ENCODE measurements around the gene NKX6-2.

The NKX6-2 gene

DNA sequence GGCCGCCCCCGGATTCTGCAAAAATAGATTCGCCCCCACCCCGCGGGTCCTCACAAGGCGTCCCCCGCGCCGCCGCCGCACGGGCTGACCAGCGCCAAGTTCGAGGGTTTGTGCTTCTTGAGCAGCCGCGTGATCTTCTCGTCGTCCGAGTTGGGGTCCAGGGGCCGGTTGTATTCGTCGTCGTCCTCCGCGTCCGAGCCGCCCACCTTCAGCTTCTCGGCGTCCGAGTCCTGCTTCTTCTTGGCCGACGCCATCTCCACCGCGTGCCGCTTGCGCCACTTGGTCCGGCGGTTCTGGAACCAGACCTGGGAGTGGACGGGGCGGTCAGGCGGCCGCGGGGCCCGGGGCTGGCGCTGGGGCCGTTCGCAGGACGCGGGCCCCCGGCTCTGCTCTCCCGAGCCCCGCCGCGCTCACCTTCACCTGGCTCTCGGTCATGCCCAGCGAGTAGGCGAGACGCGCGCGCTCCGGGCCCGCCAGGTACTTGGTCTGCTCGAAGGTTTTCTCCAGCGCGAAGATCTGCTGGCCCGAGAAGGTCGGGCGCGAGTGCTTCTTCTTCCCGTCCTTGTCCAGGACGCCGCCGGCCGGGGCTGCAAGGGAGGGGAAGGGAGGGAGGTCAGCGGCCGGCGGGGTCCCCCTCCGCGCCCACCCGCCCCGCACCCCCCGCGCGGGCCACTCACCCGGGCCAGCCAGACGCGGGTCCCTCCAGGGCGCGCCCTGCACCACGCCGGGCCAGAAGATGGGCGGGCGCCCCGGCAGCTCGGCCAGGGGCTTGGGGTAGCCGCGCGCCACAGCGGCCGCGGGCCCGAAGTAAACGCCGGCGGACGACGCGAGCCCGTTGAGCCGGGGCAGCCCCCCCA, 853 bp downstream of the NKX6-2 start:
- Histone ChIP-seq H3K4me1 (ENCODE audit: control insufficient read depth, low read length) (no peaks in the 10 kb centered on the region), H3F3A (ENCODE audit: control insufficient read depth, insufficient read depth) (no peaks in the 10 kb centered on the region), H3K27ac (ENCODE audit: low read depth, low read length) (no peak overlapping the region), H3K4me2 (ENCODE audit: low read length) (no peak overlapping the region), H3K4me3 (ENCODE audit: low read length) (no peak overlapping the region), H3K36me3 (ENCODE audit: control insufficient read depth, low read length) (no peaks in the 10 kb centered on the region), H3K27me3 (ENCODE audit: control insufficient read depth, low read length) (no peaks in the 10 kb centered on the region), H3K79me2 (ENCODE audit: control insufficient read depth, low read length) (no peaks in the 10 kb centered on the region), H3K9me2 (replicated peaks; ENCODE audit: control insufficient read depth, low read length) (no peaks in the 10 kb centered on the region), H4K20me1 (ENCODE audit: control insufficient read depth, insufficient read depth, low read depth, low read length) (no peaks in the 10 kb centered on the region), H3K9me3 (ENCODE audit: control insufficient read depth, insufficient read depth, low read length) (peaks cover 21% of the 10 kb centered on the region; the same call in 1 of the 2 replicates)
- TF ChIP-seq EZH2phosphoT487 (IDR thresholded peaks at IDR 0.05; ENCODE audit: borderline replicate concordance, low read length) (no peak), CTCF (IDR thresholded peaks at IDR 0.05; ENCODE audit: low read depth, low read length, poor library complexity, severe bottlenecking) (no peak)

DNA sequence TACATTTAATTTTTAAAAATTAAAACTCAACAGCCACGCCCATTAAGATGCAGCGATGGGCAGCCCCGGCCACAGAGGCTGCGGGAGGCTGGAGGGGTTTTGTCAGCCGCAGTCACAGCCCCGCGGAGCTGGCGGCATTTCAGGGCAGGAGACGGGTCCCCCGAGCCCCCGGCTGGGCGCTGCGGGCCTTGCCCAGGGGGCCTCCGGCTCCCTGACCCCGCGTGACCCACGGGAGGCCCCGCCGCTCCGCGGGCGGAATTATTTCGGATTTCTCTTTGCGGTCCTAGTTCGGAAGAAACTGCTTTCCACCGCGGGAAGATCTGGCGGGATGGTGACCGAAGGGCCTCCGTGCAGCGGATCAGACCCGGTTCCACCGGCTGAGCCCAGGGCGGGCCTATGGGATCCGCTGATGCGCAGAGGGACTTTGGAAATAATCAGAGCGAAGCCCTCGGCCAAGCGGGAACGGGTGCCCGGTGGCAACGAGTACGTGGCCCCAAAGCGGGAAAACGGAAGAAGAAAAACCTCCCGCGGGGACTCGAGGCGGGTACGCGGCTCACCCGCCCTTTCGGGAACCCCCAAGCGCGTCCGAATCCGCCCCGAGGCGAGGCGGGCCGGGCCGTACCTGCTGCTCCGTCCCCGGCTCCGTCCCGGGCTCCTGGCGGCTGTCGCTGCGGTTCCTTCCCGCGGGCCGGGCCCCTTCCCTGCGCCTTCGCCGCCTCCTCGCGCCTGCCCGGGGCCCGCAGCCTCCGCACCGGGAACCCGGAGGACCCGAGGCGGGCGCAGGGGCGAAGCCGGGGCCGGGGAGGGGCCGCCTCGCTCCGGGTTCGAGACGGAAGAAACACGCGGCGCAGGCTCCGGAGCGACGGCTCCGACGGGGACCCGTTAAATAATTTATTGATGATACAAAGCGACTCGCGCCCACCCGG, 1.7 kb downstream of the NKX6-2 start:
- no peak overlapping the region for H3K4me2 ChIP-seq (ENCODE audit: low read length)
- no peaks in the 10 kb centered on the region for H3F3A ChIP-seq (ENCODE audit: control insufficient read depth, insufficient read depth)
- H3K27ac ChIP-seq (ENCODE audit: low read depth, low read length): no peak overlapping the region
- no peaks in the 10 kb centered on the region for H3K36me3 ChIP-seq (ENCODE audit: control insufficient read depth, low read length)
- TF ChIP-seq EZH2phosphoT487 (IDR thresholded peaks at IDR 0.05; ENCODE audit: borderline replicate concordance, low read length) (no peak), CTCF (IDR thresholded peaks at IDR 0.05; ENCODE audit: low read depth, low read length, poor library complexity, severe bottlenecking) (no peak)
- no peaks in the 10 kb centered on the region for H4K20me1 ChIP-seq (ENCODE audit: control insufficient read depth, insufficient read depth, low read depth, low read length)
- H3K4me3 ChIP-seq (ENCODE audit: low read length): no peak overlapping the region
- no peaks in the 10 kb centered on the region for H3K4me1 ChIP-seq (ENCODE audit: control insufficient read depth, low read length)
- no peaks in the 10 kb centered on the region for H3K79me2 ChIP-seq (ENCODE audit: control insufficient read depth, low read length)
- H3K9me3 ChIP-seq (ENCODE audit: control insufficient read depth, insufficient read depth, low read length): peaks cover 16% of the 10 kb centered on the region; the same call in 1 of the 2 replicates
- no peaks in the 10 kb centered on the region for H3K27me3 ChIP-seq (ENCODE audit: control insufficient read depth, low read length)
- H3K9me2 ChIP-seq (replicated peaks; ENCODE audit: control insufficient read depth, low read length): no peaks in the 10 kb centered on the region

DNA sequence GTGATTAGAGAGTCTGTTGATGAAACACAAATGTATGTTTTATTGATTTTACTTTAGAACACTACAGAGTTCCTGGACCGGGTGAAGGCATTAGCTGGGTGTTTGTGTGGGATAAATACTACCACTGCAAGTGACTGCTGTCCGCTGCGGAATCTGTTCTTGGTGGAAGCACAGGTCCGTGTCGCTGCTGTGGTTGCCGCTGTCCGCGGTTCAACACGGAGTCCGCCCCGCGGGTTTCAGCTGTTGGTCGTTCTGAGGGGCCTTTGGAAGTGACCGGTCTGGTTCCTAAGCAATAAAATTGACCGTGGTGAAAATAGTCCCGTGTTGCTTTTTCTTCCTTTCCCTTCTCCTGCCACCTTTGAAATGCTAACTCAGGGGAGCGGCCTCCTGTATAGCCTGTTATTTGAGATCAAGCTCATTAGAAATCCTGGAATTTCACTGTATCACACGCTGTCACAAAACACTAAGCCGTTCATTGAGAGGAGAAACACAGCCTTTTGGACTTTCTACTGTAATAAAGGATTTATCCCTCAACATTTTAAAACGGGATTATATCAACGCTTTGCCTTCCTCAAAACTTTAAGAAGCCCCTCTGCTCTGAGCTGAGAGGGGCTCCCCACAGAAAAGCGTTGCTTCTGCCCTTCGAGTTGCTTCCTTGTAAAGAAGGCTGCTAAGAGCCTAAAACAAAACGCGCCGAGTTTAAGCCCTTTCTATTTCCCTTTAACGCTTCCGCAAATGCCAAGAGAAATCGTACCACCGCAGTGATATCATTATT, 2.6 kb downstream of the NKX6-2 start:
- no peaks in the 10 kb centered on the region for H3K4me1 ChIP-seq (ENCODE audit: control insufficient read depth, low read length)
- H3K27me3 ChIP-seq (ENCODE audit: control insufficient read depth, low read length): no peaks in the 10 kb centered on the region
- H3K79me2 ChIP-seq (ENCODE audit: control insufficient read depth, low read length): no peaks in the 10 kb centered on the region
- H3K36me3 ChIP-seq (ENCODE audit: control insufficient read depth, low read length): no peaks in the 10 kb centered on the region
- H3K9me2 ChIP-seq (replicated peaks; ENCODE audit: control insufficient read depth, low read length): no peaks in the 10 kb centered on the region
- H3K4me2 ChIP-seq (ENCODE audit: low read length): no peak overlapping the region
- peaks cover 12% of the 10 kb centered on the region; the same call in 1 of the 2 replicates for H3K9me3 ChIP-seq (ENCODE audit: control insufficient read depth, insufficient read depth, low read length)
- no peak overlapping the region for H3K27ac ChIP-seq (ENCODE audit: low read depth, low read length)
- H3K4me3 ChIP-seq (ENCODE audit: low read length): no peak overlapping the region
- TF ChIP-seq EZH2phosphoT487 (IDR thresholded peaks at IDR 0.05; ENCODE audit: borderline replicate concordance, low read length) (no peak), CTCF (IDR thresholded peaks at IDR 0.05; ENCODE audit: low read depth, low read length, poor library complexity, severe bottlenecking) (no peak)
- no peaks in the 10 kb centered on the region for H4K20me1 ChIP-seq (ENCODE audit: control insufficient read depth, insufficient read depth, low read depth, low read length)
- no peaks in the 10 kb centered on the region for H3F3A ChIP-seq (ENCODE audit: control insufficient read depth, insufficient read depth)

Data from DOHH2 (cell line).